PFSK-1 (cell line): Measurements from ENCODE around the gene AVPI1.

Experiments used
- FOXP2 ChIP-seq: optimal IDR thresholded peaks from 2 replicates; pipeline ENCODE3; 2011; ENCODE audit warnings: borderline replicate concordance, control low read depth, inconsistent platforms; ENCODE audit not compliant: insufficient read depth; ENCODE audit errors: extremely low read length, extremely low read depth
- POLR2AphosphoS5 ChIP-seq: IDR thresholded peaks from 2 replicates; pipeline ENCODE4 v1.6.1; 2012; ENCODE audit warnings: low read depth, mild to moderate bottlenecking, control low read depth, low read length, moderate library complexity
- REST ChIP-seq, 2 experiments: IDR thresholded peaks; 2 replicates each; pipeline versions ENCODE4 v1.6.1 to v1.8.0; 2011 to 2012; ENCODE audit warnings: low read depth in 2 of 2, low read length in 2 of 2, control low read depth in 1 of 2, inconsistent platforms in 1 of 2, mild to moderate bottlenecking in 1 of 2, moderate library complexity in 1 of 2; ENCODE audit not compliant: insufficient read depth in 1 of 2
- SIN3A ChIP-seq: IDR thresholded peaks from 2 replicates; pipeline ENCODE4 v1.6.1; 2012; ENCODE audit warnings: mild to moderate bottlenecking, low read length, moderate library complexity, borderline replicate concordance; ENCODE audit not compliant: insufficient read depth
- TAF1 ChIP-seq: IDR thresholded peaks from 2 replicates; pipeline ENCODE4 v1.6.1; 2012; ENCODE audit warnings: low read length, control low read depth, borderline replicate concordance; ENCODE audit not compliant: insufficient read depth

Gene AVPI1

GRCh38 chr10:97704341-97704740 lies 17.3 kb upstream of the AVPI1 start:
- no peak for TF ChIP-seq REST (IDR thresholded peaks at IDR 0.05; ENCODE audit: insufficient read depth in 1 of 2, low read depth in 2 of 2, low read length in 2 of 2)
- TF ChIP-seq SIN3A, result no peak
- no peak for TF ChIP-seq POLR2AphosphoS5
- no peak for TF ChIP-seq TAF1
- no peak for TF ChIP-seq FOXP2

GRCh38 chr10:97703398-97704067 lies 16.5 kb upstream of the AVPI1 start:
- no peak for TF ChIP-seq FOXP2

- TF ChIP-seq TAF1 (no peak), SIN3A (no peak), POLR2AphosphoS5 (no peak), FOXP2 (no peak)
Observed at GRCh38 chr10:97701438-97702069, 14.5 kb upstream of the AVPI1 start.

GRCh38 chr10:97690133-97690532 lies 3.1 kb upstream of the AVPI1 start:
- no peak for TF ChIP-seq REST (IDR thresholded peaks at IDR 0.05; ENCODE audit: insufficient read depth in 1 of 2, low read depth in 2 of 2, low read length in 2 of 2)
- TF ChIP-seq POLR2AphosphoS5, result no peak
- TF ChIP-seq SIN3A, result no peak
- TF ChIP-seq TAF1, result no peak
- TF ChIP-seq FOXP2, result no peak

- TF ChIP-seq SIN3A, result no peak
- TF ChIP-seq POLR2AphosphoS5, result no peak
- no peak for TF ChIP-seq REST (IDR thresholded peaks at IDR 0.05; ENCODE audit: insufficient read depth in 1 of 2, low read depth in 2 of 2, low read length in 2 of 2)
- no peak for TF ChIP-seq FOXP2
- no peak for TF ChIP-seq TAF1
Observed at GRCh38 chr10:97689559-97690020, 2.5 kb upstream of the AVPI1 start.
